Skin epidermis (tissue), 12 donors: ENCODE measurements around the gene ZNF597.
A peak's percentile ranks its signal among the peaks of the same experiment; 100 is the strongest.
"Not testable (repeated sequence)": the region's sequence is repeated elsewhere in the genome, so short reads cannot be mapped to it uniquely, and the experiment has no call there.

ENCODE experiments used
- H3K27ac ChIP-seq, 21 experiments: fragments of 200-600 bp; sonication (generic) in 11 of 21; one replicate each; pipeline ENCODE4 v1.5.0; 2020; ENCODE audit warnings: mild to moderate bottlenecking in 3 of 21, inconsistent platforms in 2 of 21, moderate library complexity in 2 of 21
- H3K4me3 ChIP-seq, 7 experiments: fragments of 200-600 bp; sonication (generic) in 2 of 7; one replicate each; pipeline ENCODE4 v1.5.0; 2020; ENCODE audit warnings: inconsistent platforms in 2 of 7, mild to moderate bottlenecking in 2 of 7, moderate library complexity in 1 of 7

Gene ZNF597

GRCh38 chr16:3478242-3478925, 35.1 kb upstream of the ZNF597 start:
- H3K27ac ChIP-seq: no peak overlapping the region

GRCh38 chr16:3476409-3476808, 33.1 kb upstream of the ZNF597 start:
- Histone ChIP-seq H3K4me3 (no peak overlapping the region), H3K27ac (no peak overlapping the region)

More at GRCh38 chr16:3478242-3478925, 35.1 kb upstream of the ZNF597 start:
- H3K4me3 ChIP-seq: no peak overlapping the region

DNA sequence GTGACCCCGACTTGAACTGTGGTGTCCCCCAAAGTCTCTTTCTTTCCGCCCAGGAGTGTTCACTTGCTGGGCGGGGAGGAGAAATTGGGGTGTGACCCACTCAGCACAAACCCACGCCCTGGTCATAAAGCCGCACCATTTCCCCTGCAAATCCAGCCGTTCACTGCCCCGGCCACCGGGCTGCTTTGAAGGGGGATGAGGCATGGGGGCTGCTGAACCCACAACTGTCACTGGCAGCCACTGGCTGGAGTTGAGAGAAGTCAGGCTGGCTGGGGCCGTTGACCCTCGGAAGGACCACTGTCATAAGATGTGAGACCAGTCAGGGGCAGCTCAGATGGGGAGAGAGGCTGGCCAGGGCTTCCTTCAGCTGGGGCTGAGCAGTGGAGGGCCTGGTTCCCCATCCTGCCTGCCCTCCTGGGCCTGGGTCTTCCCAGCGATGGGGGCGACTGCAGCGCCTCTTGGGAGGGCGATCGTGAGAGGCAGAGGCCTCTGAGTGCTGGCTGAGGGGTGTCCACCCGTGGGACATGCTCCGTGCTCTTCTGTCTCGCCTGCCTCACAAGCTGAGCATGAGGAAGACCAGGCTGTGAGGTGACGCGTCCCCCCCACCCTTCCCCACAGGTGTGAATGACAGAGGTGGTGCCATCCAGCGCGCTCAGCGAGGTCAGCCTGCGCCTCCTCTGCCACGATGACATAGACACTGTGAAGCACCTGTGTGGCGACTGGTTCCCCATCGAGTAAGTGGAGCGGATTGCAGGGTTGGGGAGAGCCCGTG, 32.5 kb upstream of the ZNF597 start:
- Histone ChIP-seq H3K4me3 (no peak overlapping the region), H3K27ac (no peak overlapping the region)

GRCh38 chr16:3474870-3475269, 31.6 kb upstream of the ZNF597 start:
- H3K4me3 ChIP-seq, H3K27ac ChIP-seq: not testable (repeated sequence)

GRCh38 chr16:3474136-3474779, 31.0 kb upstream of the ZNF597 start:
- Histone ChIP-seq H3K4me3 (no peak overlapping the region), H3K27ac (no peak overlapping the region)

DNA sequence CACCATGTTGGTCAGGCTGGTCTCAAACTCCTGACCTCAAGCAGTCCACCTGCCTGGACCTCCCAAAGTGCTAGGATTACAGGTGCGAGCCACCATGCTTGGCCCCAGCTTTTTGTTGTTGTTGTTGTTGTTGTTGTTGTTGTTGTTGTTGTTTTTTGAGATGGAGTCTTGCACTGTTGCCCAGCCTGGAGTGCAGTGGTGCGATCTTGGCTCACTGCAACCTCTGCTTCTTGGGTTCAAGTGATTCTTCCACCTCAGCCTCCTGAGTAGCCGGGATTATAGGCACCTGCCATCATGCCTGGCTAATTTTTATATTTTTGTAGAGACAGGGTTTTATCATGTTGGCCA, 30.3 kb upstream of the ZNF597 start:
- not testable (repeated sequence) for H3K4me3 ChIP-seq, H3K27ac ChIP-seq

- no peak overlapping the region for H3K4me3 ChIP-seq
These were observed 29.7 kb upstream of the ZNF597 start for GRCh38 chr16:3472878-3473595.

GRCh38 chr16:3471518-3472176, 28.3 kb upstream of the ZNF597 start:
- H3K27ac ChIP-seq: no peak overlapping the region
- H3K4me3 ChIP-seq: no peak overlapping the region

More at GRCh38 chr16:3472878-3473595, 29.7 kb upstream of the ZNF597 start:
- H3K27ac ChIP-seq: no peak overlapping the region

- H3K27ac ChIP-seq: no peak overlapping the region
- H3K4me3 ChIP-seq: no peak overlapping the region
These were observed 27.4 kb upstream of the ZNF597 start for GRCh38 chr16:3470723-3471122.

DNA sequence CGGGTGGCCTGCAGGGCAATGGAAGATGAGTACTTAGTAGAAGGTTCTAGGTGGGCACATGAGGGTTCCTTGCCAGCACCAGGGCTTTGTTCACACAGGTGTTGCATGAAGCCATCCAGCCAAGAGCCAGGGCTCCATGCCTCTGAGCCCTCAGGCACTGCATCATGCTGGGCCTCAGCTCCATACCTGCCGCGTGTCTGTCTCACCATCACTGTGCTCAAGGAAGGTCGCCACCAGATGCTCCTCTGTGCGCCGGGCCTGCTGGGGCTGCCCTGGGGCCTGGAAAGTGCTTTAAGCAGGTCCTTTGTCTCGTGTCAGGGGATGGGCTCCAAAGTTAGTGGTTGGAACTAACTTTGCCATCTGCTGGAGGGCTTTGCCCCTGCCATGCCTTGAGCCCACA, 26.4 kb upstream of the ZNF597 start:
- H3K4me3 ChIP-seq: no peak overlapping the region
- H3K27ac ChIP-seq: no peak overlapping the region

DNA sequence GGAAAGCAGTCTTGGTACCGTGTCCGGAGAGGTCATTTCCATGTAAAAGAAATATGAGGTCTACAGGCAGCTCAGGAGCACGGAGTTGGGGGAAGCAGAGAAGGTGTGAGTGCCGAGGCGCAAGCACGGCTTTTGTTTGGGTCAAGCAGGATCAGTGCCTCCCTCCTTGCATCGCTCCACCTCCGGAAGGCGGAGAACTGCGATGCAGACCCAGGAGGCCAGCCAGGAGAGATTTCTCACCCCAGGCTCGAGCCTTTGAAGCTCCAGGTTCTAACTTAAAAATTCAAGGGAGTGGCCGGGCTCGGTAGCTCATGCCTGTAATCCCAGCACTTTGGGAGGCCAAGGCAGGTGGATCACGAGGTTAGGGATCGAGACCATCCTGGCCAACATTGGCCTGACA, 25.2 kb upstream of the ZNF597 start:
- Histone ChIP-seq H3K4me3 (no peak overlapping the region), H3K27ac (no peak overlapping the region)

GRCh38 chr16:3467921-3468320, 24.6 kb upstream of the ZNF597 start:
- Histone ChIP-seq H3K4me3 (no peak overlapping the region), H3K27ac (no peak overlapping the region)

DNA sequence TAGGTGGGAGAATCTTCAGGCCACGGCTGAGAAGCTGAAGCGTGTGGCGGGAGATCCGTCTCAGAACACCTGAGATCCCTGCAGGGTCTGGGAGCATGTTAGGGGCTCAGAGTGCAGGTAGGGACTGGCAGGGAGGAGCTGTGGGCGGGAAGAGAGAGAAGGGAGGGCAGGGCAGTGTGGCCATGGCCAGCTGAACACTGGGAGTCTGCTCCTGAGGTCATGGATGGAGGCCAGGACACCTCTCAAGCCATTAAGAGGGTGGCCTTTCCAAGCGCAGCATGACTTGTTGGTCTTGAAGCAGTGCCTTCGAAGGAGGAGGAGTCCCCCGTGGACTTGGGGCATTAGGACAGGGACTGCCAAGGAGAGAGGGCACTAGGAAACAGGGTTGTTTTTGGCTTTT, 23.9 kb upstream of the ZNF597 start:
- H3K27ac ChIP-seq: no peak overlapping the region
- H3K4me3 ChIP-seq: no peak overlapping the region

- Histone ChIP-seq H3K27ac (no peak overlapping the region), H3K4me3 (no peak overlapping the region)
These were observed 22.7 kb upstream of the ZNF597 start for GRCh38 chr16:3465911-3466584.

DNA sequence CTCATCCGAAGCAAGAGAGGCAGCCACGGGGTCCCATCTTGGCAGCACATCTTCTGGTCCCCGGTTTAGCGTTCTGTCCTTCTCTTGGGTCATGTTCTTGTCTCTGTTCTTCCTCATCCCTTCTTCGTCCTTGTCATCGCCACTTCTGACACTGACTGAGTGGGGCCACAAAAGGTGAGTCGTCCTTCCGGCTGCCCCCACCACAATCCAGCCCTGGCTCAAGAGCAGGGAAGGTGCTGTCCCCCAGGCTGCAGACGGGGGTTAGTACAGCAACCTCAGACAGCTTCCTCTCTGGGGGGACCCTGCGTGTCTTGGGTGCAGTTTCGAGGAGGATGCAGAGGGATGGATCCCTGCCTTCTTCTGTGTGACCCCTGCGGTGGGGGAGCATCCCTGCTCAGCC, 22.0 kb upstream of the ZNF597 start:
- no peak overlapping the region for H3K27ac ChIP-seq
- no peak overlapping the region for H3K4me3 ChIP-seq

DNA sequence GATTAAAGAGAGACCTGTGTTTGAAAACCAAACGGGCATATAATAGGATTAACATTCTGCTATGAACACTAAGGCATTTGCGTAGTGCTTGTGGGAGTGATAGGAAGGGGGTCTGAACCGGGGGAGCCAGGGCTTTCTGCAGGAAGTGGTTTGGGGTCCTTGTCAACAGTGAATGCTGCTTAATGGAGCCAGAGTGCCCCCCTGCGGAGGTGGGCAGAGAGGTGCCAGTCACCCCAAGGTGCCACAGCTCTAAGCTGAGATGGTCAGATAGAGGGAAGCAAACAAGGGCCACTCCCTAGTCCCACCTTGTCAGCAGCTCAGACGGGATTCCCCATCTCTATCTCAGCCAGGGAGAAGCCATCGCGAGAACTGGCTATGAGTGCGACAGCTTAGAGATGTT, 17.8 kb upstream of the ZNF597 start:
- Histone ChIP-seq H3K27ac (peak overlapping the region in 1 of 21 experiments; percentile 4), H3K4me3 (no peak overlapping the region)

DNA sequence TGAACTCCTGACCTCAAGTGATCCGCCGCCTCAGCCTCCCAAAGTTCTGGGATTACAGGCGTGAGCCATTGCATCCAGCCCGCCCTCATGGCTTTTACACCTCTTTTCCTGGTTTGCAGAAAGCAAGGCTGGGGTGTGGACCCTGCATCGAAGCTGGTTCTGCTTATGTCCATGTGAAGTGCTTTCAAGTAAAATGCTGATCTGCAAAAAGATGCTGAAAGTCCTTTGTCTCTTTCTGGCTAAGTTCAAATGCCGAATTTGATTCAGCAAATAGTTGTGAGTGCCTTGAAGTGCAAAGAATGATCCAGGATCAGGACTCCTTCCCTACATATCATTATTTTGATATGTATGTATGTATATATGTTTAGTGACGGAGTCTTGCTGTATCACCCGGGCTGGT, 17.3 kb upstream of the ZNF597 start:
- H3K4me3 ChIP-seq: no peak overlapping the region
- H3K27ac ChIP-seq: no peak overlapping the region

- H3K27ac ChIP-seq: no peak overlapping the region
- H3K4me3 ChIP-seq: no peak overlapping the region
These were observed 16.8 kb upstream of the ZNF597 start for GRCh38 chr16:3460121-3460520.

DNA sequence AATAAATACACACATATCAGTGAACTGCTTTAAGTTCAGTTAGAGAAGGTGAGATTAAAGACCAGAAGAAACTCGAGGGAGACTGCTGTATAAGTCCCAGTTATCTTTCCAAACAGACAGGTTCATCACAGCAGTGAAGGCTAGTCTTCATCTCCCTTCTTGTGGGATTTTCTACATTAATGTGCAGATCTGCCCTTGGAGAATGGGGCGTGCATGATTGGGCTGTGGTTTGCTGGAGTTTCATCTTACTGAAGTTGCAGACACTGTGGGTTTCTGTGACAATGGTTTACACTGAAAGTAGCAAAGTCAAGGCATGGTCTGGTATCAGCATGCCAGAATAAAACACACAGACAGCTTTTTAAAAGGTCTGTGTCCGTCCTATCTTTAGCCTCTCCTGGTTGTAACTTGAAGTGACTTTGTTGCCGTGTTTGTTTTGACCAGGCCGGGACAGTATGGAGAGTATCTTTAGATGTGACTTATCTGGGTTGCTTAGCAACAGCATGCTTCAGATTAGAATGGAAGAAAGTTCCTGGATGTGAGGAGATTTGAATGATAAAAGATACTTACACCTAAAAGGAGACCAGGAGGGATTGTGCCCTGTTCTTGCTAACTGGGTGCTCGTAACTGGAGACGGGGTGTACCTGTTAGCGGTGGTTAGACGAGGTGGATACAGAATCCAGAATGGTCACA, 16.2 kb upstream of the ZNF597 start:
- H3K27ac ChIP-seq: peak overlapping the region in 11 of 21 experiments; percentile 86 to 99 (median 96)
- peak overlapping the region in 6 of 7 experiments; percentile 49 to 89 (median 76) for H3K4me3 ChIP-seq
